Natural killer cell (primary cell): Measurements from ENCODE around the gene LAMB1. TPM values are rescaled to one million over a fixed set of nuclear protein-coding genes. Genes with fewer than 3 reads are reported as not detected.
A peak's percentile ranks its signal among the peaks of the same experiment; 100 is the strongest.

Experiments
- ATAC-seq, 3 donors: fragments of 150-1000 bp in 2 of 3; fragments of 200-7000 bp in 1 of 3; cut with Tn5 transposase; 1 replicate in 1 of 3; 2 replicates in 2 of 3; pipeline ENCODE4 v1.10.0; 2021; ENCODE audit warnings: mild to moderate bottlenecking in 2 of 3, moderate library complexity in 2 of 3
- DNase-seq, 2 donors: peaks; one replicate each; pipeline versions ENCODE4 v3.0.0 to v3.0.0-alpha.2; 2013 to 2021; ENCODE audit warnings: mixed read lengths in 1 of 2
- H3K27ac ChIP-seq: one replicate; pipeline ENCODE4 v1.5.1; 2013; ENCODE audit warnings: mild to moderate bottlenecking, low read length
- H3K27me3 ChIP-seq: one replicate; pipeline ENCODE4 v1.6.1; 2013; ENCODE audit warnings: low read length; ENCODE audit not compliant: control insufficient read depth, insufficient read depth
- H3K36me3 ChIP-seq: one replicate; pipeline ENCODE4 v1.6.1; 2013; ENCODE audit warnings: low read length; ENCODE audit not compliant: control insufficient read depth, insufficient read depth
- H3K4me1 ChIP-seq: one replicate; pipeline ENCODE4 v1.6.1; 2013; ENCODE audit warnings: low read length; ENCODE audit not compliant: control insufficient read depth, insufficient read depth
- H3K4me3 ChIP-seq: one replicate; pipeline ENCODE4 v1.5.1; 2013; ENCODE audit warnings: low read length
- H3K9me3 ChIP-seq: one replicate; pipeline ENCODE4 v1.6.1; 2013; ENCODE audit warnings: low read length; ENCODE audit not compliant: control insufficient read depth, insufficient read depth
- H3K27ac Mint-ChIP-seq, 2 donors: one replicate each; pipeline ENCODE4 v1.8.0; 2022; ENCODE audit warnings: mild to moderate bottlenecking in 2 of 2, mixed read lengths in 2 of 2, moderate library complexity in 1 of 2
- H3K27me3 Mint-ChIP-seq, 2 donors: one replicate each; pipeline ENCODE4 v1.8.0; 2022; ENCODE audit warnings: low read depth in 2 of 2, mixed read lengths in 2 of 2
- H3K36me3 Mint-ChIP-seq: one replicate; pipeline ENCODE4 v1.8.0; 2022; ENCODE audit warnings: mixed read lengths
- H3K4me1 Mint-ChIP-seq, 2 donors: one replicate each; pipeline ENCODE4 v1.8.0; 2022; ENCODE audit warnings: mixed read lengths in 2 of 2
- H3K4me3 Mint-ChIP-seq: one replicate; pipeline ENCODE4 v1.8.0; 2022; ENCODE audit warnings: mild to moderate bottlenecking, moderate library complexity, mixed read lengths
- H3K9me3 Mint-ChIP-seq, 2 donors: one replicate each; pipeline ENCODE4 v1.8.0; 2022; ENCODE audit warnings: mixed read lengths in 2 of 2
- CTCF ChIP-seq: fragments of 200-600 bp; IDR thresholded peaks from one replicate; pipeline ENCODE4 v1.8.0; 2022; ENCODE audit warnings: antibody characterized with exemption
- WGBS: methylation state at CpG from one replicate; pipeline ENCODE4 v1.1.7; 2013; ENCODE audit warnings: missing lambda C conversion rate; ENCODE audit not compliant: insufficient coverage; 5-methylcytosine and 5-hydroxymethylcytosine counted together
- intact Hi-C: fragments of 100-400 bp; cut with micrococcal nuclease; formaldehyde crosslinking; loops from one replicate; pipeline ENCODE4 v1.14.2; 2022
- total RNA-seq, 4 donors: library from RNA; stranded (reverse); fragments of 120-200 nt in 1 of 4; gene quantifications; one replicate each; pipeline versions ENCODE4 v1.2.3 to v1.2.4, GENCODE V29; 2013 to 2022

The LAMB1 gene
- total RNA-seq, 3 donors from 2014 or later (not counting 1 experiment from before 2014, with no cell fraction given): not detected

GRCh38 chr7:108003599-108003935, 606 bp upstream of the LAMB1 start:
- ATAC-seq (no peak), DNase-seq (no peak)
- Histone ChIP-seq H3K4me3 (no peak overlapping the region), H3K27me3 (peaks cover 11% of the 10 kb centered on the region), H3K4me1 (peaks cover 18% of the 10 kb centered on the region), H3K9me3 (no peaks in the 10 kb centered on the region), H3K36me3 (no peaks in the 10 kb centered on the region), H3K27ac (no peak overlapping the region)
- Mint-ChIP-seq H3K27me3 (peaks cover 46 to 63% of the 10 kb centered on the region in 2 donors), H3K27ac (no peak overlapping the region), H3K36me3 (peaks cover 7% of the 10 kb centered on the region), H3K4me1 (peaks cover 11 to 16% of the 10 kb centered on the region in 2 donors), H3K4me3 (peak overlapping the region; percentile 72), H3K9me3 (peaks cover 0 to 3% of the 10 kb centered on the region in 2 donors)
- 23% methylated on average over 15 of the region's 15 CpGs for WGBS
- no peak for TF ChIP-seq CTCF
- intact Hi-C loops: no loop called here

- no peak overlapping the region for H3K4me3 ChIP-seq
- Mint-ChIP-seq H3K9me3 (peaks cover 0 to 3% of the 10 kb centered on the region in 2 donors), H3K4me3 (peak overlapping the region; percentile 13)
Measured at GRCh38 chr7:108001764-108002725, 916 bp downstream of the LAMB1 start.

GRCh38 chr7:108000875-108001763, 1.8 kb downstream of the LAMB1 start:
- WGBS: 15% methylated on average over 35 of the region's 37 CpGs
- peaks cover 18% of the 10 kb centered on the region for H3K4me1 ChIP-seq
- no peak overlapping the region for H3K27ac ChIP-seq
- no peak for DNase-seq
- peaks cover 41 to 54% of the 10 kb centered on the region in 2 donors for H3K27me3 Mint-ChIP-seq
- no peaks in the 10 kb centered on the region for H3K9me3 ChIP-seq
- H3K4me1 Mint-ChIP-seq: peaks cover 11 to 16% of the 10 kb centered on the region in 2 donors
- no peak for TF ChIP-seq CTCF
- no peak for ATAC-seq
- no peaks in the 10 kb centered on the region for H3K36me3 ChIP-seq
- peaks cover 0 to 3% of the 10 kb centered on the region in 2 donors for H3K9me3 Mint-ChIP-seq
- H3K27ac Mint-ChIP-seq: no peak overlapping the region
- H3K4me3 Mint-ChIP-seq: peak overlapping the region; percentile 13
- intact Hi-C loops: no loop called here
- H3K36me3 Mint-ChIP-seq: peaks cover 7% of the 10 kb centered on the region
- H3K4me3 ChIP-seq: no peak overlapping the region
- H3K27me3 ChIP-seq: peaks cover 11% of the 10 kb centered on the region

More at GRCh38 chr7:108001764-108002725, 916 bp downstream of the LAMB1 start:
- H3K4me1 ChIP-seq: peaks cover 18% of the 10 kb centered on the region
- H3K36me3 ChIP-seq: no peaks in the 10 kb centered on the region
- H3K27me3 Mint-ChIP-seq: peaks cover 43 to 54% of the 10 kb centered on the region in 2 donors
- H3K27ac ChIP-seq: no peak overlapping the region
- no peak for ATAC-seq
- intact Hi-C loops: no loop called here
- H3K4me1 Mint-ChIP-seq: peaks cover 11 to 16% of the 10 kb centered on the region in 2 donors
- H3K27ac Mint-ChIP-seq: no peak overlapping the region
- no peak for TF ChIP-seq CTCF
- WGBS: 2% methylated on average over 75 of the region's 75 CpGs
- H3K36me3 Mint-ChIP-seq: peaks cover 7% of the 10 kb centered on the region
- no peak for DNase-seq
- no peaks in the 10 kb centered on the region for H3K9me3 ChIP-seq
- peaks cover 11% of the 10 kb centered on the region for H3K27me3 ChIP-seq
